H1 (cell line): ENCODE measurements around the gene ACP4. TPM values are rescaled to one million over a fixed set of nuclear protein-coding genes. Genes with fewer than 3 reads are reported as not detected.

ENCODE experiments used
- BACH1 ChIP-seq: IDR thresholded peaks from 2 replicates; pipeline ENCODE4 v1.6.1; 2012; ENCODE audit warnings: low read length, improper control_type of control experiment
- CHD2 ChIP-seq: IDR thresholded peaks from 2 replicates; pipeline ENCODE4 v1.6.1; 2012; ENCODE audit warnings: low read length, improper control_type of control experiment
- CTBP2 ChIP-seq: IDR thresholded peaks from 2 replicates; pipeline ENCODE4 v1.7.0; 2011; ENCODE audit warnings: borderline replicate concordance, mild to moderate bottlenecking, moderate library complexity, mixed read lengths, low read length; ENCODE audit not compliant: insufficient read depth, insufficient read length
- EZH2 ChIP-seq: fragments of 200-600 bp; sonication (generic); IDR thresholded peaks from 2 replicates; pipeline ENCODE4 v1.7.1; 2012; ENCODE audit warnings: low read depth, mild to moderate bottlenecking, moderate library complexity, low read length, inconsistent platforms; ENCODE audit not compliant: severe bottlenecking
- HDAC6 ChIP-seq: IDR thresholded peaks from one replicate; pipeline ENCODE4 v1.7.1; 2012; ENCODE audit warnings: low read depth, mild to moderate bottlenecking, inconsistent platforms, low read length, moderate library complexity
- KDM5A ChIP-seq: fragments of 200-600 bp; IDR thresholded peaks from 2 replicates; pipeline ENCODE4 v1.7.1; 2012; ENCODE audit warnings: mild to moderate bottlenecking, low read length, inconsistent platforms, mixed read lengths
- POLR2A ChIP-seq, 2 experiments: IDR thresholded peaks; 1 replicate in 1 of 2; 2 replicates in 1 of 2; pipeline ENCODE4 v1.6.1; 2011; ENCODE audit warnings: low read depth in 2 of 2, low read length in 2 of 2, mild to moderate bottlenecking in 2 of 2; ENCODE audit errors: control extremely low read depth in 1 of 2
- RAD21 ChIP-seq, 2 experiments: IDR thresholded peaks in 1 of 2; conservative IDR thresholded peaks in 1 of 2; 2 replicates each; pipeline ENCODE4 v1.6.1; 2011; ENCODE audit warnings: low read depth in 2 of 2, low read length in 2 of 2, improper control_type of control experiment in 1 of 2, inconsistent platforms in 1 of 2, mild to moderate bottlenecking in 1 of 2, moderate library complexity in 1 of 2
- RFX5 ChIP-seq: IDR thresholded peaks from 2 replicates; pipeline ENCODE4 v1.6.1; 2011; ENCODE audit warnings: low read depth, low read length, improper control_type of control experiment, borderline replicate concordance
- SIRT6 ChIP-seq: IDR thresholded peaks from one replicate; pipeline ENCODE4 v1.7.1; 2012; ENCODE audit warnings: low read length, inconsistent platforms
- polyA plus RNA-seq, 7 experiments: library from polyadenylated mRNA; depleted of rRNA in 3 of 7; stranded (reverse) in 5 of 7; unstranded in 2 of 7; fragments of >200 nt in 5 of 7; fragments of 200-250 nt in 2 of 7; gene quantifications; 1 replicate in 5 of 7; 2 replicates in 1 of 7; 4 replicates in 1 of 7; pipeline versions ENCODE4 v1.2.1 to v1.2.3, GENCODE V29; 2011 to 2013; ENCODE audit warnings: missing spikeins in 2 of 7, mixed read lengths in 2 of 7
- total RNA-seq: library from RNA; stranded (reverse); fragmentation: NEBNext Ultra II Directional; extraction: Animal tissue kit (Norgen Biotek cat#: 25700); gene quantifications from 2 replicates; pipeline ENCODE4 v1.2.1, GENCODE V29; 2021

The ACP4 gene
- total and polyA plus RNA-seq, 2 of the 8 experiments (the other 6 are each of a cell fraction or from before 2014, with no cell fraction given) = not detected

- TF ChIP-seq BACH1 (no peak), POLR2A (IDR thresholded peaks at IDR 0.05; ENCODE audit: control extremely low read depth in 1 of 2, low read depth in 2 of 2, low read length in 2 of 2) (no peak), KDM5A (no peak), SIRT6 (no peak), CTBP2 (no peak), CHD2 (no peak), EZH2 (no peak), RFX5 (no peak), HDAC6 (no peak), RAD21 (IDR thresholded peaks at IDR 0.05 in 1 of 2, conservative IDR thresholded peaks at IDR 0.05 in 1 of 2; ENCODE audit: low read depth in 2 of 2, low read length in 2 of 2) (no peak)
- TF ChIP-seq, all 59 proteins: peak for 0
These were observed 31.4 kb downstream of the ACP4 start (continued) for GRCh38 chr19:50821622-50822021.
